GM10248 (cell line): ENCODE data around the gene TMUB2.

Source experiments
- CTCF ChIA-PET: fragments of 300-600 bp; sonication (Branson Sonifier 250); formaldehyde crosslinking; extraction: SDS; loops from one replicate; lab custom pipeline; 2021; ENCODE audit warnings: antibody characterized with exemption; lab: Yijun Ruan, JAX
- POLR2A ChIA-PET: fragments of 350-650 bp; sonication (Branson Sonifier 250); formaldehyde crosslinking; extraction: SDS; loops from one replicate; lab custom pipeline; 2020; ENCODE audit warnings: antibody characterized with exemption; lab: Yijun Ruan, JAX
- DNase-seq: peaks from one replicate; pipeline ENCODE4 v3.0.0; 2012; ENCODE audit errors: extremely low spot score
- TF ChIP-seq, protein P1 (sequence below): IDR thresholded peaks from 2 replicates; pipeline ENCODE4 v1.5.1; 2012; ENCODE audit warnings: mild to moderate bottlenecking, low read depth; ENCODE audit errors: extremely low read depth, missing control alignments, control extremely low read depth

Gene TMUB2

DNA sequence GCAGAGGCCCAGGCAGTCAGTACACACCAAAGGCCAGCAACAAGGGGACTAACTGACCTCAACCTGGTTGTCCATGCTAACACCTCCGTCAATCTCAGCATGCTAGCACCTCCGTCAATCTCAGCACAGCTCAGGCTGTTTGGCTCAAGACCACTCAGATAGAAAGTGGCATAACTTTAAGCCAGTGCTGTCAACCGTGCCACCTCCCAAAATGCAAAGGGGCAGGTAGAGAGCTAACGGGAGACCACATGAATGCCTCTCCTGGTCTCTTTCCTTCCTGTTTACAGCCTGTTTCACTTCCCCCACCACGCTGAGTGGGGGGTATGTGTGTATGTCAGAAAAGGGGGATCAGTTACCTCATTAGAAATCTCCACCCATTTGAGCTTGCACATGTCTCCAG lies 29.4 kb downstream of the TMUB2 start:
- ChIA-PET CTCF (interaction anchor here (1.0 to 15.0 kb wide), 9 partner anchors 10 to 306 kb away, joined by 3 to 234 read pairs (median 4); partner anchors contain the start of gene GRN), POLR2A (interaction anchor here (1.0 kb wide), 1 partner anchor 17 kb away, joined by 4 read pairs; no protein-coding TSS in a partner anchor)
- DNase-seq = no peak
- TF ChIP-seq, protein P1, sequence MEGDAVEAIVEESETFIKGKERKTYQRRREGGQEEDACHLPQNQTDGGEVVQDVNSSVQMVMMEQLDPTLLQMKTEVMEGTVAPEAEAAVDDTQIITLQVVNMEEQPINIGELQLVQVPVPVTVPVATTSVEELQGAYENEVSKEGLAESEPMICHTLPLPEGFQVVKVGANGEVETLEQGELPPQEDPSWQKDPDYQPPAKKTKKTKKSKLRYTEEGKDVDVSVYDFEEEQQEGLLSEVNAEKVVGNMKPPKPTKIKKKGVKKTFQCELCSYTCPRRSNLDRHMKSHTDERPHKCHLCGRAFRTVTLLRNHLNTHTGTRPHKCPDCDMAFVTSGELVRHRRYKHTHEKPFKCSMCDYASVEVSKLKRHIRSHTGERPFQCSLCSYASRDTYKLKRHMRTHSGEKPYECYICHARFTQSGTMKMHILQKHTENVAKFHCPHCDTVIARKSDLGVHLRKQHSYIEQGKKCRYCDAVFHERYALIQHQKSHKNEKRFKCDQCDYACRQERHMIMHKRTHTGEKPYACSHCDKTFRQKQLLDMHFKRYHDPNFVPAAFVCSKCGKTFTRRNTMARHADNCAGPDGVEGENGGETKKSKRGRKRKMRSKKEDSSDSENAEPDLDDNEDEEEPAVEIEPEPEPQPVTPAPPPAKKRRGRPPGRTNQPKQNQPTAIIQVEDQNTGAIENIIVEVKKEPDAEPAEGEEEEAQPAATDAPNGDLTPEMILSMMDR = no peak

GRCh38 chr17:44216694-44217093 lies 29.9 kb downstream of the TMUB2 start:
- DNase-seq = no peak
- ChIA-PET CTCF (interaction anchor here (0.8 to 15.0 kb wide), 9 partner anchors 14 to 306 kb away, joined by 3 to 234 read pairs (median 4); partner anchors contain the start of genes FAM171A2 and GRN), POLR2A (interaction anchor here (1.0 kb wide), 1 partner anchor 18 kb away, joined by 4 read pairs; no protein-coding TSS in a partner anchor)
- TF ChIP-seq, protein P1 = no peak

GRCh38 chr17:44217738-44218343 lies 31.1 kb downstream of the TMUB2 start:
- CTCF ChIA-PET = interaction anchor here (0.9 to 15.0 kb wide), 11 partner anchors 8 to 145 kb away, joined by 3 to 234 read pairs (median 5); partner anchors contain the start of genes FAM171A2, GRN and SLC25A39
- TF ChIP-seq, protein P1 = no peak
- POLR2A ChIA-PET = interaction anchor here (0.6 to 1.0 kb wide), 5 partner anchors 12 to 242 kb away, joined by 3 to 6 read pairs (median 3); no protein-coding TSS in a partner anchor
- no peak for DNase-seq

- POLR2A ChIA-PET = interaction anchor here (0.6 to 1.0 kb wide), 3 partner anchors 12 to 241 kb away, joined by 3 to 6 read pairs (median 3); no protein-coding TSS in a partner anchor
- peak; percentile 92 for DNase-seq
- CTCF ChIA-PET = interaction anchor here (0.7 to 15.0 kb wide), 11 partner anchors 9 to 145 kb away, joined by 3 to 234 read pairs (median 4); partner anchors contain the start of genes FAM171A2, GRN and SLC25A39
- TF ChIP-seq, protein P1 = peak; percentile 70
Observed at GRCh38 chr17:44218344-44219107, 31.8 kb downstream of the TMUB2 start.

GRCh38 chr17:44219108-44219615 lies 32.4 kb downstream of the TMUB2 start:
- TF ChIP-seq, protein P1 = peak; percentile 41
- CTCF ChIA-PET = interaction anchor here (1.3 to 15.0 kb wide), 5 partner anchors 9 to 144 kb away, joined by 4 to 234 read pairs (median 7); partner anchors contain the start of genes FAM171A2 and GRN
- peak; percentile 79 for DNase-seq
- POLR2A ChIA-PET = interaction anchor here (0.6 to 0.7 kb wide), 3 partner anchors 18 to 131 kb away, joined by 3 to 6 read pairs (median 4); no protein-coding TSS in a partner anchor
